Measurements from ENCODE around the gene RAPGEF5.

DNA sequence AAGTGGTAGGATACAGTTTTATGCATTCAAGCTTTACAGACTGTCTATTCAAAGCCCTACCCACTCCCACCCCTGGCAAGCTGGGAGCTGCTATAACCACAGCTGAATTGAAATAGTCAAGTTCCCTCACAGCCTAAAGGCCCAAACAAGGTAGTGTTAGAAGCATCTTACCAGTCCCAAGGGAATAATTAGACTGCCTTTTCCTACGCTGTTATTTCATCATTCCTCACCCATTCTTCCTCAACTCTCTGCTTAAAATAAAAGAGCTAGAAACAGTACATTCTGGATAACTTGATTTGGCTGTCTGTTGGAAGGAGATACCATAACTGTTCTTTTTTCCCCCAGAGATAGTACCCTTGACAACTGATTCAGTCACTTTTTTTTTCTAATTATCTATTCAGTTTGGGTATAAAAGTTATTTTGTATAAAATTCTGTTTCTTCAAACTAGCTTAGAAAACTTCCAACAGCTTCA lies 54.0 kb downstream of the RAPGEF5 start:
- TF ChIP-seq CTCF (IDR thresholded peaks at IDR 0.05; ENCODE audit: extremely low read depth in 1 of 2, insufficient read depth in 1 of 2, low read depth in 1 of 2, low read length in 2 of 2): no peak
- no peak for TF ChIP-seq POLR2A (IDR thresholded peaks at IDR 0.05; ENCODE audit: low read depth, low read length)

Data from endothelial cell of umbilical vein (primary cell).